Neutrophil (primary cell): ENCODE measurements around the gene ZNF669.

Experiments
- H3K27ac ChIP-seq: fragments of 200-600 bp; sonication (generic); 2 replicates; pipeline ENCODE4 v1.5.1; 2016; ENCODE audit warnings: mild to moderate bottlenecking, moderate library complexity
- H3K27me3 ChIP-seq: fragments of 200-600 bp; sonication (generic); 2 replicates; pipeline ENCODE4 v1.6.0; 2016; ENCODE audit warnings: mild to moderate bottlenecking
- H3K36me3 ChIP-seq: fragments of 200-600 bp; sonication (generic); 2 replicates; pipeline ENCODE4 v1.5.1; 2017
- H3K4me1 ChIP-seq, 2 experiments: fragments of 200-600 bp in 1 of 2; sonication (generic) in 1 of 2; 1 replicate in 1 of 2; 2 replicates in 1 of 2; pipeline versions ENCODE4 v1.5.1 to v1.6.1; 2013 to 2016; ENCODE audit warnings: low read depth in 1 of 2, low read length in 1 of 2, mild to moderate bottlenecking in 1 of 2, moderate library complexity in 1 of 2; ENCODE audit not compliant: control insufficient read depth in 1 of 2, insufficient read depth in 1 of 2
- H3K4me3 ChIP-seq, 2 experiments: fragments of 200-600 bp in 1 of 2; sonication (generic) in 1 of 2; 1 replicate in 1 of 2; 2 replicates in 1 of 2; pipeline ENCODE4 v1.5.1; 2013 to 2016; ENCODE audit warnings: low read depth in 1 of 2, low read length in 1 of 2, mild to moderate bottlenecking in 1 of 2, moderate library complexity in 1 of 2
- H3K9me3 ChIP-seq: fragments of 200-600 bp; sonication (generic); 2 replicates; pipeline ENCODE4 v1.5.1; 2016
- TF ChIP-seq, protein P1 (sequence below): fragments of 200-600 bp; sonication (generic); IDR thresholded peaks from 2 replicates; pipeline ENCODE4 v1.5.1; 2016; ENCODE audit warnings: antibody characterized with exemption

ZNF669 gene

DNA sequence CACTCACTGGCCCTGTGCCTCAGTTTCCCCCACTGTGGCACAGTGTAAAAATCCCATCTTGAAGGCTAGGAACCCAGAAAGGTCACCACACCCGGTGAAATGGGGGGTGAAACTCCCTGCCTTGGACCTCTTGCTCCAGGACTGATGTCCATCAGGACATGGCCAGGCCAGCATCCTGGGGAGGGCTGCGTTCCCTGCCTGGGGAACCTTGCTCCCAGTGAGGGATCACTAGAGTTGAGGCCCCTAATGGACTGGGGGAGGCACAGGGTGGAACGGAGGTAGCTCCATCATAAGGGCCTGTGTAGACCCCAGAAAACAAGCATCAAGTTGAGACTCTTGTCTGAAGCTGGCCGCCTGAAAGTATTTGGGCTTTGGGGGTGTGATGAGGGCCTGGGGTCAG lies 15.2 kb downstream of the ZNF669 start:
- no peaks in the 10 kb centered on the region for H3K9me3 ChIP-seq
- H3K36me3 ChIP-seq = no peaks in the 10 kb centered on the region
- H3K4me3 ChIP-seq = no peak overlapping the region
- no peaks in the 10 kb centered on the region for H3K27me3 ChIP-seq
- no peak overlapping the region for H3K27ac ChIP-seq
- no peaks in the 10 kb centered on the region for H3K4me1 ChIP-seq
- TF ChIP-seq, protein P1, sequence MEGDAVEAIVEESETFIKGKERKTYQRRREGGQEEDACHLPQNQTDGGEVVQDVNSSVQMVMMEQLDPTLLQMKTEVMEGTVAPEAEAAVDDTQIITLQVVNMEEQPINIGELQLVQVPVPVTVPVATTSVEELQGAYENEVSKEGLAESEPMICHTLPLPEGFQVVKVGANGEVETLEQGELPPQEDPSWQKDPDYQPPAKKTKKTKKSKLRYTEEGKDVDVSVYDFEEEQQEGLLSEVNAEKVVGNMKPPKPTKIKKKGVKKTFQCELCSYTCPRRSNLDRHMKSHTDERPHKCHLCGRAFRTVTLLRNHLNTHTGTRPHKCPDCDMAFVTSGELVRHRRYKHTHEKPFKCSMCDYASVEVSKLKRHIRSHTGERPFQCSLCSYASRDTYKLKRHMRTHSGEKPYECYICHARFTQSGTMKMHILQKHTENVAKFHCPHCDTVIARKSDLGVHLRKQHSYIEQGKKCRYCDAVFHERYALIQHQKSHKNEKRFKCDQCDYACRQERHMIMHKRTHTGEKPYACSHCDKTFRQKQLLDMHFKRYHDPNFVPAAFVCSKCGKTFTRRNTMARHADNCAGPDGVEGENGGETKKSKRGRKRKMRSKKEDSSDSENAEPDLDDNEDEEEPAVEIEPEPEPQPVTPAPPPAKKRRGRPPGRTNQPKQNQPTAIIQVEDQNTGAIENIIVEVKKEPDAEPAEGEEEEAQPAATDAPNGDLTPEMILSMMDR = no peak

DNA sequence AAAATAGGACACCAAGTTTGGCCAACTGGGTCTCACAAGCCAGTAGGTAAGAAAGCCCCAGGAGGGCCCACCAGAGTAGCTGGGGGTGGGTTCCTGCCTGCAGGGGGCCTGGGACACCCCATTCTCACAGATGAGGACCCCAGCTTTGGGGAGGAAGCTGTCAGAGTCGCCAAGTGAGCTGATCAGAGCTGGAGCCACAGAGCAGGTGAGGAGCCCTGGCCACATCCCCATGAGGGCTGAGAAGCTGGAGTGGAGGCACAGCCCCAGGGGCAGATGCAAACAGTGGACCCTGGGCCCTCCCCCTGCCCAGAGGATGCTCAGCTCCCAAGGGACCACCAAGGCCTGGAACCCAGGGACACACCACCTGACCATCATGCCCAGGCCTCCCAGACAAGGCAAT lies 16.9 kb downstream of the ZNF669 start:
- Histone ChIP-seq H3K9me3 (no peaks in the 10 kb centered on the region), H3K36me3 (no peaks in the 10 kb centered on the region), H3K4me3 (no peak overlapping the region), H3K4me1 (no peaks in the 10 kb centered on the region), H3K27me3 (no peaks in the 10 kb centered on the region), H3K27ac (no peak overlapping the region)
- TF ChIP-seq, protein P1 = no peak

DNA sequence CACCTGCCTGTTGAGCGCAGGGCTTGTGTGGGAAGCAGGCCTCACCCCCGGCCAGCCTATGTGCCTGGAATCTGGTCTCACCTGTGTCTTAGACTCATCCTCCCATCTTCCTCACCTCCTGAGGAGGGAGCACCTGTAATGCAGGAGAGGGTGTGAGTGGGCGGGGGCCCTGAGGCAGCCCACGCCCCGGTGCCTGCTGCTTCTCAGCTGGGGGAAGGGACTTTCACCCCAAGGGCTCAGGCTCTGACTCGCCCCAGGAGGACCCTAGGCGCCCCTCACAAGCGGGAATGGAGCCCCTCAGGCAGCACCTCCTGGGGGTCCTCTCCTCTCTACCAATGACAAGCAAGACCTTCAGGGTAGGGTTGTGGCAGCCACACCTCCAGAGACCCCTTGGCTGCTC lies 18.8 kb downstream of the ZNF669 start:
- no peaks in the 10 kb centered on the region for H3K36me3 ChIP-seq
- H3K4me1 ChIP-seq = no peaks in the 10 kb centered on the region
- TF ChIP-seq, protein P1 = no peak
- H3K4me3 ChIP-seq = no peak overlapping the region
- H3K9me3 ChIP-seq = no peaks in the 10 kb centered on the region
- H3K27me3 ChIP-seq = no peaks in the 10 kb centered on the region
- H3K27ac ChIP-seq = no peak overlapping the region

DNA sequence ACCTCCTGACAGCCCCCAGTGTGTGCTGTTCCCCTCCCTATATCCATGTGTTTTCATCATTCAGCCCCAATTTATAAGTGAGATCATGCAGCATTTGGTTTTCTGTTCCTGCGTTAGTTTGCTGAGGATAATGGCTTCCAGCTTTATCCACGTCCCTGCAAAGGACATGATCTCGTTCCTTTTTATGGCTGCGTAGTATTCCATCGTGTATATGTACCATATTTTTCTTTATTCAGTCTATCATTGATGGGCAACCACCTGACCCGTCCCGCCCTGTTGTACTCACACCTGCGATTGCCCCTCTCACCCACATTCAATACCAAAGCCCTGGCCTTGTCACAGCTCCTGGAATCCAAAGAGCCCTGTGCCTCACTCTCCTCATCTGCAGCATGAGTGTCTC lies 19.4 kb downstream of the ZNF669 start:
- peaks cover 0 to under 1% of the 10 kb centered on the region in 2 experiments for H3K4me1 ChIP-seq
- H3K27me3 ChIP-seq = peaks cover 2% of the 10 kb centered on the region
- no peaks in the 10 kb centered on the region for H3K9me3 ChIP-seq
- no peaks in the 10 kb centered on the region for H3K36me3 ChIP-seq
- TF ChIP-seq, protein P1 = no peak
- no peak overlapping the region for H3K27ac ChIP-seq
- no peak overlapping the region for H3K4me3 ChIP-seq

DNA sequence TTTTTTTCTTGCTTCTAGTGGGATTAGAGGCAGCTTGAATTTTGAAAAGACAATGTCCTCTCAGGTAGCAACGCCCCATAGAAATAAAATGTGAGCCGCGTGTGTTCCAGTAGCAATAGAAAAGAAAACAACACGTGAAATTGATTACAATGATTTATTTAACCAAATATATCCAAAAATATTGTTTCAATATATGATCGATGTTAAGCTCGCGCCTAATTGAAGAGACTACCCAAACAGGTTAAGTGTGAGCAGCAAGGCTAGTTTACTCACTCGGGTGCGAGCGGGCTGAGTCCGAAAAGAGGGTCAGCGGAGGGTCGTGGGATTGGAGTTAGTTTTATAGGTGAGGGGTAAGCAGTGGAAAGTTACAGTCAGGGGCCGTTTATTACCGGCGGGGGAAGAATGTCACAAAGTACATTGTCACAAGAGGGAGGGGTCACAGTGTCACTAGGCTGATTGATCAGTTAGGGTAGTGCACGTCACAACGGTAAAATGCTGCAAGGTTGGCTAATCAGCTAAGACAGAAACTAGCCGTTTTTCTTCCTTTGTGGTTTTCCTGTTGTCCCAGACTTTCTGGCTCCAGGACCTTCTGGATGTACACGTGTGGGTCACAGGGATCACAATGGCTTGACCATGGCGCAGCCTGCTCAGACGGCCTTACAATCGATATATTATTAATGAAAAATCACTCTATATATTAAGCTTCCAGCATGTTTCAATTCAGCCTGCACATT lies 24.8 kb downstream of the ZNF669 start:
- peaks cover 20% of the 10 kb centered on the region for H3K27me3 ChIP-seq
- H3K4me3 ChIP-seq = peak overlapping the region; percentile 74 to 82
- H3K27ac ChIP-seq = no peak overlapping the region
- TF ChIP-seq, protein P1 = no peak
- no peaks in the 10 kb centered on the region for H3K9me3 ChIP-seq
- no peaks in the 10 kb centered on the region for H3K36me3 ChIP-seq
- H3K4me1 ChIP-seq = peaks cover 23% of the 10 kb centered on the region in 2 experiments
